Mesothelial cell of epicardium (in vitro differentiated cells): Measurements from ENCODE around the gene FAXDC2. TPM values are rescaled to one million over a fixed set of nuclear protein-coding genes. Genes with fewer than 3 reads are reported as not detected.

Experiments used
- DNase-seq, 2 experiments: peaks; one replicate each; pipeline ENCODE4 v3.0.0; 2021; ENCODE audit warnings: low spot score in 2 of 2; ENCODE audit not compliant: unreplicated experiment in 2 of 2
- H3K27ac Mint-ChIP-seq: 2 replicates; pipeline ENCODE4 v1.8.0; 2021; ENCODE audit warnings: mixed read lengths
- H3K27me3 Mint-ChIP-seq: 2 replicates; pipeline ENCODE4 v1.8.0; 2021; ENCODE audit warnings: low read depth, mixed read lengths
- H3K36me3 Mint-ChIP-seq: 2 replicates; pipeline ENCODE4 v1.8.0; 2021; ENCODE audit warnings: mixed read lengths
- H3K4me1 Mint-ChIP-seq: 2 replicates; pipeline ENCODE4 v1.8.0; 2021; ENCODE audit warnings: mixed read lengths
- H3K4me3 Mint-ChIP-seq: 2 replicates; pipeline ENCODE4 v1.8.0; 2021; ENCODE audit warnings: mild to moderate bottlenecking, moderate library complexity, mixed read lengths
- H3K9me3 Mint-ChIP-seq: 2 replicates; pipeline ENCODE4 v1.8.0; 2021; ENCODE audit warnings: mixed read lengths
- CTCF ChIP-seq: fragments of 200-600 bp; sonication (generic); IDR thresholded peaks from one replicate; pipeline ENCODE4 v1.5.0; 2021; ENCODE audit warnings: antibody characterized with exemption; ENCODE audit not compliant: unreplicated experiment
- total RNA-seq: library from RNA; stranded (reverse); gene quantifications from 3 replicates; pipeline ENCODE4 v1.2.1, GENCODE V29; 2021

FAXDC2 gene
- total RNA-seq, 1 donor from 2014 or later = 30.6 TPM

DNA sequence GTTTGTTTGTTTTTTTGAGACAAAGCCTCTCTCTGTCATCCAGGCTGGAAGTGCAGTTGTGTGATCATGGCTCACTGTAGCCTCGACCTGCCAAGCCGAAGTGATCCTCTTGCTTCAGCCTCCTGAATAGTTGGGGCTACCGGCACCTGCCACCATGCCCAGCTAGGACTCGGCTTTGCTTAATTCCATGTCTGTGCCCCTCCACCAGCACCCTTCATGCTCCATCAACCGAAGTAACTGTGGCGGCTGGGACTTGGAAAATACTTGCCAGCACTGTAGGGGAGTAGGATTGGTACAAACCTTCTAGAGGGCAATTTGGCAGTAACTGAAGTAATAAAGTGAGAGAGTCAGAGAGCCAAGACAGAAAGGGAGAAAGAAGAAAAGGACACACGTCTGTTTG lies 19.0 kb downstream of the FAXDC2 start:
- Mint-ChIP-seq H3K27me3 (no peaks in the 10 kb centered on the region), H3K36me3 (peaks cover 13% of the 10 kb centered on the region), H3K9me3 (no peaks in the 10 kb centered on the region), H3K4me1 (peaks cover 7% of the 10 kb centered on the region), H3K4me3 (no peak overlapping the region), H3K27ac (no peak overlapping the region)
- DNase-seq = no peak
- TF ChIP-seq CTCF = no peak

GRCh38 chr5:154830596-154830995 lies 19.8 kb downstream of the FAXDC2 start:
- Mint-ChIP-seq H3K9me3 (no peaks in the 10 kb centered on the region), H3K4me3 (no peak overlapping the region), H3K4me1 (peaks cover 7% of the 10 kb centered on the region), H3K27ac (no peak overlapping the region), H3K27me3 (no peaks in the 10 kb centered on the region), H3K36me3 (peaks cover 18% of the 10 kb centered on the region)
- DNase-seq = no peak
- TF ChIP-seq CTCF = no peak

DNA sequence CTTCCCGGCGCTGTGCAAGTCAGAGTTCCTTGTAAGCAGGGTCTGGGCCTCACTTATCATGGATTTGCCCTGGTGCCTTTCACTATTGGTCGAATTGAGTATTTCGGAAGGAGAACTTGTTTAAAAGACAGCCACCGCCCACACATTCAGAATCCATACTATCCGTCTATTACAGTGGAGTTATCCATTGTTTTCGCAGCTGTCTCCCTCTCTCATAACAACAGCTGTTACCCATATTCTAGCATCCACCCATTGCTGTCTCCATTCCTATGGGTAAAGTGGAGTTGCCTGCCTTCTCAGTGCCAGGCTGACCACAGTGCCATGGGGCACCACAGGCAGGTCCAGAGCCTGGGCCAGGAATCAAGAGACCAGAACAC lies 20.2 kb downstream of the FAXDC2 start:
- no peak for DNase-seq
- H3K36me3 Mint-ChIP-seq = peaks cover 19% of the 10 kb centered on the region
- no peaks in the 10 kb centered on the region for H3K27me3 Mint-ChIP-seq
- no peaks in the 10 kb centered on the region for H3K9me3 Mint-ChIP-seq
- H3K4me1 Mint-ChIP-seq = peaks cover 7% of the 10 kb centered on the region
- no peak overlapping the region for H3K4me3 Mint-ChIP-seq
- TF ChIP-seq CTCF = no peak
- H3K27ac Mint-ChIP-seq = no peak overlapping the region

GRCh38 chr5:154829589-154830218 lies 20.7 kb downstream of the FAXDC2 start:
- no peak for TF ChIP-seq CTCF
- Mint-ChIP-seq H3K4me3 (no peak overlapping the region), H3K27ac (no peak overlapping the region), H3K9me3 (no peaks in the 10 kb centered on the region), H3K4me1 (peaks cover 3% of the 10 kb centered on the region), H3K27me3 (no peaks in the 10 kb centered on the region), H3K36me3 (peaks cover 19% of the 10 kb centered on the region)
- no peak for DNase-seq

DNA sequence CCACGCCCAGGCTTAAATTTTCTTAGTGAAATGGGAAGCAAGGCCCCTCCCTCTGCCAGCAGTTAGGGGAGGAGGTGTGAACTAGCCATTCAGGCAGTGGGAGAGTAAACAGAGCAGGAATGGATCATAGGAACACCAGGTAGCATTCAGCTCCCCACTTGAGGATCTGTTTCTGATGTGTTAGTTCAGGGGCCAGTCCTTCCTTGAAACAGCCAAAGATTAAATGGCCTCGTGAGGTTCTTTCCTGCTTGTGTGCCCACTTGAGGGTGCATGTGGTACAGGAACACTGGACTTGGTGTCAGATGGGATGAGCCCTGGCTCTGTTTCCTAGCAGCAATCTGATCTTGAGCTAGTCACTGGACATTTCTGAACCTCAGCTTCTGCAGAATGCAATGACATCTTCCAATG lies 21.2 kb downstream of the FAXDC2 start:
- H3K27me3 Mint-ChIP-seq = no peaks in the 10 kb centered on the region
- H3K27ac Mint-ChIP-seq = no peak overlapping the region
- no peak for DNase-seq
- no peak for TF ChIP-seq CTCF
- H3K36me3 Mint-ChIP-seq = peaks cover 19% of the 10 kb centered on the region
- no peak overlapping the region for H3K4me3 Mint-ChIP-seq
- H3K4me1 Mint-ChIP-seq = no peaks in the 10 kb centered on the region
- no peaks in the 10 kb centered on the region for H3K9me3 Mint-ChIP-seq

- no peak for TF ChIP-seq CTCF
- peaks cover 28% of the 10 kb centered on the region for H3K36me3 Mint-ChIP-seq
- no peak for DNase-seq
- no peaks in the 10 kb centered on the region for H3K4me1 Mint-ChIP-seq
- H3K4me3 Mint-ChIP-seq = no peak overlapping the region
- H3K27me3 Mint-ChIP-seq = no peaks in the 10 kb centered on the region
- no peaks in the 10 kb centered on the region for H3K9me3 Mint-ChIP-seq
- no peak overlapping the region for H3K27ac Mint-ChIP-seq
Measured at GRCh38 chr5:154824070-154824469, 26.3 kb downstream of the FAXDC2 start.
